Loucy (cell line): ENCODE results near the gene ECE2.

Experiments used
- H2AFZ ChIP-seq: fragments of 200-600 bp; sonication (generic); 2 replicates; pipeline ENCODE4 v1.6.0; 2016; ENCODE audit warnings: antibody characterized with exemption, mild to moderate bottlenecking, low read length, moderate library complexity
- H3F3A ChIP-seq: fragments of 200-600 bp; 2 replicates; pipeline ENCODE4 v1.6.0; 2016; ENCODE audit warnings: antibody characterized with exemption, low read depth, mild to moderate bottlenecking
- H3K27me3 ChIP-seq: fragments of 200-600 bp; sonication (generic); 2 replicates; pipeline ENCODE4 v1.6.1; 2014; ENCODE audit warnings: low read length, mild to moderate bottlenecking; ENCODE audit not compliant: insufficient read depth, poor library complexity, severe bottlenecking
- H3K36me3 ChIP-seq: fragments of 200-600 bp; sonication (generic); 2 replicates; pipeline ENCODE4 v1.6.1; 2016; ENCODE audit warnings: low read length; ENCODE audit not compliant: insufficient read depth
- H3K4me1 ChIP-seq: fragments of 200-600 bp; sonication (generic); 2 replicates; pipeline ENCODE4 v1.5.1; 2014; ENCODE audit warnings: low read length, mild to moderate bottlenecking; ENCODE audit not compliant: insufficient read depth, poor library complexity, severe bottlenecking
- H3K4me2 ChIP-seq: fragments of 200-600 bp; sonication (generic); 2 replicates; pipeline ENCODE4 v1.6.0; 2014; ENCODE audit warnings: antibody characterized with exemption, low read length, low read depth, mild to moderate bottlenecking; ENCODE audit not compliant: poor library complexity, severe bottlenecking
- H3K4me3 ChIP-seq: fragments of 200-600 bp; sonication (generic); 2 replicates; pipeline ENCODE4 v1.5.1; 2014; ENCODE audit warnings: low read length, mild to moderate bottlenecking, mixed read lengths; ENCODE audit not compliant: poor library complexity, severe bottlenecking
- H3K79me2 ChIP-seq: fragments of 200-600 bp; sonication (generic); 2 replicates; pipeline ENCODE4 v1.6.1; 2014; ENCODE audit warnings: low read length; ENCODE audit not compliant: insufficient read depth
- H3K9ac ChIP-seq: fragments of 200-600 bp; sonication (generic); 2 replicates; pipeline ENCODE4 v1.6.0; 2014; ENCODE audit warnings: mild to moderate bottlenecking, low read depth, low read length, moderate library complexity; ENCODE audit not compliant: poor library complexity, severe bottlenecking
- H3K9me2 ChIP-seq: fragments of 200-600 bp; sonication (generic); replicated peaks from 2 replicates; pipeline ENCODE4 v1.6.1; 2016; ENCODE audit warnings: low read depth, low read length, mixed read lengths
- H3K9me3 ChIP-seq: fragments of 200-600 bp; sonication (generic); 2 replicates; pipeline ENCODE4 v1.6.1; 2014; ENCODE audit warnings: mild to moderate bottlenecking, antibody characterized with exemption, low read length, low read depth; ENCODE audit not compliant: insufficient read depth
- H4K20me1 ChIP-seq: fragments of 200-600 bp; sonication (generic); 2 replicates; pipeline ENCODE4 v1.6.0; 2014; ENCODE audit warnings: antibody characterized with exemption, low read length, mild to moderate bottlenecking; ENCODE audit not compliant: insufficient read depth, poor library complexity, severe bottlenecking
- CTCF ChIP-seq: fragments of 200-600 bp; sonication (generic); conservative IDR thresholded peaks from 2 replicates; pipeline ENCODE4 v1.5.1; 2014; ENCODE audit warnings: mild to moderate bottlenecking, antibody characterized with exemption, low read length
- EZH2phosphoT487 ChIP-seq: fragments of 200-600 bp; IDR thresholded peaks from 2 replicates; pipeline ENCODE4 v1.6.1; 2018; ENCODE audit warnings: antibody characterized with exemption, mild to moderate bottlenecking, moderate library complexity, borderline replicate concordance

ECE2 gene

GRCh38 chr3:184328516-184328915, 52.7 kb downstream of the ECE2 start:
- TF ChIP-seq CTCF, result no peak
- TF ChIP-seq EZH2phosphoT487, result no peak
- Histone ChIP-seq H3K4me2 (no peak overlapping the region), H3K9me2 (no peaks in the 10 kb centered on the region), H4K20me1 (peaks cover 25% of the 10 kb centered on the region), H2AFZ (no peak overlapping the region), H3K4me1 (no peaks in the 10 kb centered on the region), H3K4me3 (no peak overlapping the region), H3K9me3 (no peaks in the 10 kb centered on the region), H3K79me2 (0 out of 2 replicates have a peak, but pooled peaks cover 8% of the 10 kb centered on the region), H3K27me3 (no peaks in the 10 kb centered on the region), H3K9ac (no peak overlapping the region), H3K36me3 (peaks cover 95% of the 10 kb centered on the region), H3F3A (no peaks in the 10 kb centered on the region)

GRCh38 chr3:184332370-184333090, 56.7 kb downstream of the ECE2 start:
- H3K36me3 ChIP-seq, result peaks cover 76% of the 10 kb centered on the region; the same call in 1 of the 2 replicates
- peaks cover 21% of the 10 kb centered on the region for H4K20me1 ChIP-seq
- H2AFZ ChIP-seq, result no peak overlapping the region
- no peak overlapping the region for H3K4me3 ChIP-seq
- TF ChIP-seq CTCF (no peak), EZH2phosphoT487 (no peak)
- no peaks in the 10 kb centered on the region for H3K79me2 ChIP-seq
- no peaks in the 10 kb centered on the region for H3K9me2 ChIP-seq
- H3F3A ChIP-seq, result no peaks in the 10 kb centered on the region
- no peaks in the 10 kb centered on the region for H3K4me1 ChIP-seq
- H3K9ac ChIP-seq, result no peak overlapping the region
- no peaks in the 10 kb centered on the region for H3K27me3 ChIP-seq
- no peak overlapping the region for H3K4me2 ChIP-seq
- no peaks in the 10 kb centered on the region for H3K9me3 ChIP-seq

GRCh38 chr3:184333190-184333589, 57.4 kb downstream of the ECE2 start:
- Histone ChIP-seq H3F3A (no peaks in the 10 kb centered on the region), H3K36me3 (peaks cover 70% of the 10 kb centered on the region; the same call in 1 of the 2 replicates), H3K79me2 (no peaks in the 10 kb centered on the region)

More at GRCh38 chr3:184333190-184333589, 57.4 kb downstream of the ECE2 start:
- no peak overlapping the region for H3K4me2 ChIP-seq
- H4K20me1 ChIP-seq, result peaks cover 21% of the 10 kb centered on the region
- no peaks in the 10 kb centered on the region for H3K4me1 ChIP-seq
- no peak overlapping the region for H2AFZ ChIP-seq
- H3K27me3 ChIP-seq, result no peaks in the 10 kb centered on the region
- no peak overlapping the region for H3K9ac ChIP-seq
- H3K9me3 ChIP-seq, result no peaks in the 10 kb centered on the region
- H3K9me2 ChIP-seq, result no peaks in the 10 kb centered on the region
- no peak overlapping the region for H3K4me3 ChIP-seq
- TF ChIP-seq CTCF, result no peak
- TF ChIP-seq EZH2phosphoT487, result no peak
